ENCODE measurements around the gene GPR37L1.

- TF ChIP-seq CTCF (IDR thresholded peaks at IDR 0.05) (no peak), POLR2A (IDR thresholded peaks at IDR 0.05) (no peak)
These were observed 9.6 kb upstream of the GPR37L1 start for GRCh38 chr1:202112859-202113689.
